GM23248 (cell line): ENCODE data around the gene MRAS. TPM values are rescaled to one million over a fixed set of nuclear protein-coding genes. Genes with fewer than 3 reads are reported as not detected.

Experiments
- DNase-seq: peaks from one replicate; pipeline ENCODE4 v3.0.0-alpha.2; 2015
- H2AFZ ChIP-seq: fragments of 200-600 bp; sonication (generic); 2 replicates; pipeline ENCODE4 v1.6.1; 2016; ENCODE audit warnings: antibody characterized with exemption
- H3F3A ChIP-seq: fragments of 200-600 bp; sonication (generic); 2 replicates; pipeline ENCODE4 v1.6.1; 2016; ENCODE audit warnings: mild to moderate bottlenecking, antibody characterized with exemption, mixed run types; ENCODE audit not compliant: insufficient read depth
- H3K27ac ChIP-seq: fragments of 200-600 bp; sonication (generic); 2 replicates; pipeline ENCODE4 v1.5.1; 2016; ENCODE audit warnings: mild to moderate bottlenecking
- H3K27me3 ChIP-seq: fragments of 200-600 bp; sonication (generic); replicated peaks from 2 replicates; pipeline ENCODE4 v1.6.1; 2016; ENCODE audit warnings: mild to moderate bottlenecking; ENCODE audit not compliant: insufficient read depth
- H3K36me3 ChIP-seq: fragments of 200-600 bp; sonication (generic); 2 replicates; pipeline ENCODE4 v1.6.1; 2016; ENCODE audit warnings: low read depth, mild to moderate bottlenecking
- H3K4me1 ChIP-seq: fragments of 200-600 bp; sonication (generic); 2 replicates; pipeline ENCODE4 v1.6.1; 2016; ENCODE audit warnings: mild to moderate bottlenecking; ENCODE audit not compliant: insufficient read depth
- H3K4me2 ChIP-seq: fragments of 200-600 bp; sonication (generic); one replicate; pipeline ENCODE4 v1.6.1; 2016; ENCODE audit warnings: mild to moderate bottlenecking; ENCODE audit not compliant: unreplicated experiment
- H3K4me3 ChIP-seq: fragments of 200-600 bp; sonication (generic); 2 replicates; pipeline ENCODE4 v1.5.1; 2016; ENCODE audit warnings: mild to moderate bottlenecking
- H3K79me2 ChIP-seq: fragments of 200-600 bp; sonication (generic); 2 replicates; pipeline ENCODE4 v1.6.1; 2016; ENCODE audit warnings: mild to moderate bottlenecking; ENCODE audit not compliant: insufficient read depth
- H3K9ac ChIP-seq: fragments of 200-600 bp; sonication (generic); 2 replicates; pipeline ENCODE4 v1.6.1; 2016; ENCODE audit warnings: mild to moderate bottlenecking
- H3K9me2 ChIP-seq: fragments of 200-600 bp; sonication (generic); 2 replicates; pipeline ENCODE4 v1.6.1; 2016; ENCODE audit warnings: mixed run types, mild to moderate bottlenecking, moderate library complexity; ENCODE audit not compliant: insufficient read depth
- H3K9me3 ChIP-seq: fragments of 200-600 bp; sonication (generic); one replicate; pipeline ENCODE4 v1.6.1; 2017; ENCODE audit warnings: low read depth
- H4K20me1 ChIP-seq: fragments of 200-600 bp; sonication (generic); 2 replicates; pipeline ENCODE4 v1.6.0; 2016; ENCODE audit not compliant: insufficient read depth
- EZH2 ChIP-seq: fragments of 200-600 bp; sonication (generic); IDR thresholded peaks from 2 replicates; pipeline ENCODE4 v1.6.1; 2018; ENCODE audit warnings: antibody characterized with exemption, mild to moderate bottlenecking; ENCODE audit not compliant: insufficient read depth, poor library complexity, severe bottlenecking
- EZH2phosphoT487 ChIP-seq: fragments of 200-600 bp; sonication (generic); IDR thresholded peaks from 2 replicates; pipeline ENCODE4 v1.6.1; 2018; ENCODE audit warnings: antibody characterized with exemption, moderate library complexity, mild to moderate bottlenecking, low read depth; ENCODE audit not compliant: insufficient read depth
- WGBS, 2 experiments: methylation state at CpG; one replicate each; pipeline ENCODE4 v1.1.6; 2015 to 2017; ENCODE audit warnings: low lambda C conversion rate in 2 of 2, low coverage in 1 of 2; ENCODE audit errors: missing lambda C conversion rate in 2 of 2; 5-methylcytosine and 5-hydroxymethylcytosine counted together
- in situ Hi-C: fragments of 300-500 bp; cut with MboI; formaldehyde crosslinking; loops from 2 replicates; pipeline ENCODE4 v1.15.0; 2020
- polyA plus RNA-seq: library from polyadenylated mRNA; unstranded; fragments of >200 nt; fragmentation: Nextera tagmentation; extraction: Ambion mirVana; gene quantifications from 2 replicates; pipeline ENCODE4 v1.2.1, GENCODE V29; 2016
- total RNA-seq: library from RNA; depleted of rRNA; stranded (reverse); fragments of >200 nt; shearing (Covaris generic); gene quantifications from 2 replicates; pipeline ENCODE4 v1.2.3, GENCODE V29; 2014

Gene MRAS
- total and polyA plus RNA-seq, 2 experiments from 2014 or later, result 54.9 to 65.1 TPM

DNA sequence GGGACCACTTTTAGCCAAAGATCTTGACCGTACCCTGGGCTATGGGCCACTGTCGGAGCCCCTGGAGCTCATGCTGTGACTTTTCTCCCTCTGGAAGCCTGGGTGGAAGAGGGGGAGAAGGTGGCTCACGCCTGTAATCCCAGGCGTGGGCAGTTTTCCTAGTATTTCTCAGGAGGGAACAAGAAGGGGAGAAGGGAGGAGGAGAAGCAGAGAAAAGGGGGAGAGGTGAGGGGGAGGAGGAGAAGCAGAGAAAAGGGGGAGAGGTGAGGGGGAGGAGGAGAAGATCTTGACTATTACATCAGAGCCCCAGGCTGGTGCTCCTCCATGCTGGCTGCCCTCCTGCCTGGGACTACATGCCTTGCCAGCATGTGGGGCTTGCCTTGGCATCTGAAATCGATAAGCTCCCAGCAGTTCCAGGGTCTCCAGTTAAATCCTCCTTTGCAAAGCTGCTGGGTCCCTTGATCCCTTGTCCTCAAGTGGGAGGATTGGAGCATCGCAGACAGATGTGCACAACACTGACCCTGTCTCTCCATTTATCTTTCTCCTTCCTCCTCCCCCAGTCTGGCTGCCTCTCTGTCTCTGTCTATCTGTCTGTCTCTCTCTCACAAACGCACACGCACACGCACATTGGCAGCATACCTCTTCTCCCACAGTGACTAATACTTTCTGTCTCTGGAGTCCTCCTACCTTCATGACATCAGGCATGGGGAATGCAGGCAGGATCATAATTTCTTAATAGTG lies 41.6 kb downstream of the MRAS start:
- Histone ChIP-seq H3K4me1 (peaks cover 25% of the 10 kb centered on the region), H3K36me3 (no peaks in the 10 kb centered on the region), H3K27ac (peak overlapping the region; percentile 97), H2AFZ (peak overlapping the region; percentile 48; the same call in 1 of the 2 replicates), H4K20me1 (no peaks in the 10 kb centered on the region), H3K4me3 (peak overlapping the region; percentile 52), H3K9ac (peak overlapping the region; percentile 81), H3F3A (peaks cover 20% of the 10 kb centered on the region), H3K9me3 (no peaks in the 10 kb centered on the region), H3K27me3 (no peaks in the 10 kb centered on the region), H3K4me2 (peak overlapping the region; percentile 86), H3K9me2 (no peaks in the 10 kb centered on the region), H3K79me2 (peaks cover 88% of the 10 kb centered on the region)
- TF ChIP-seq EZH2 (no peak), EZH2phosphoT487 (no peak)
- DNase-seq, result peak; percentile 96
- 5 to 7% methylated on average over 9 of the region's 9 CpGs for WGBS, 2 experiments
- in situ Hi-C loops, result no loop called here

DNA sequence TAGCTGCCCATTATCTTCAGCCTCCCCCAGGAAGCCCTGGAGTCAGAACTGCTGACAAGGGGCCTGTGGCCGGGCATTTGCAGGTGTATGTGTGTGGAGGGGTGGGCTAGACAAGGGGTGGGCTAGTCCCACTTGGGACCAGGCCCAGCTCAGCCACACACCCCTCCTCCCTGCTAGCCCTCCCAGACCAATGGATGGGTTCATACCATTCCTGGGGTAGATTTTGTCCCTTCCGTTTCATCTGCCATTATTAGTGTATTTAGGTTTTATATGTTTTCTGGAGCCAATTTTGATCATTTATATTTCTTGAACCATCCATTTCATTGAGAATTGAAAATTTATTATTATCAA lies 42.2 kb downstream of the MRAS start:
- TF ChIP-seq EZH2, result no peak
- no peak for TF ChIP-seq EZH2phosphoT487
- H4K20me1 ChIP-seq, result no peaks in the 10 kb centered on the region
- H3K36me3 ChIP-seq, result no peaks in the 10 kb centered on the region
- in situ Hi-C loops, result no loop called here
- DNase-seq, result no peak
- peak overlapping the region; percentile 65 for H3K4me2 ChIP-seq
- no peaks in the 10 kb centered on the region for H3K9me2 ChIP-seq
- H3K4me1 ChIP-seq, result peaks cover 25% of the 10 kb centered on the region
- WGBS, 2 experiments, result 11 to 19% methylated on average over 2 of the region's 2 CpGs
- no peaks in the 10 kb centered on the region for H3K27me3 ChIP-seq
- peak overlapping the region; percentile 97 for H3K27ac ChIP-seq
- peak overlapping the region; percentile 23; the same call in 1 of the 2 replicates for H3K4me3 ChIP-seq
- no peaks in the 10 kb centered on the region for H3K9me3 ChIP-seq
- peak overlapping the region; percentile 81 for H3K9ac ChIP-seq
- no peak overlapping the region for H2AFZ ChIP-seq
- peaks cover 92% of the 10 kb centered on the region for H3K79me2 ChIP-seq
- peaks cover 20% of the 10 kb centered on the region for H3F3A ChIP-seq

DNA sequence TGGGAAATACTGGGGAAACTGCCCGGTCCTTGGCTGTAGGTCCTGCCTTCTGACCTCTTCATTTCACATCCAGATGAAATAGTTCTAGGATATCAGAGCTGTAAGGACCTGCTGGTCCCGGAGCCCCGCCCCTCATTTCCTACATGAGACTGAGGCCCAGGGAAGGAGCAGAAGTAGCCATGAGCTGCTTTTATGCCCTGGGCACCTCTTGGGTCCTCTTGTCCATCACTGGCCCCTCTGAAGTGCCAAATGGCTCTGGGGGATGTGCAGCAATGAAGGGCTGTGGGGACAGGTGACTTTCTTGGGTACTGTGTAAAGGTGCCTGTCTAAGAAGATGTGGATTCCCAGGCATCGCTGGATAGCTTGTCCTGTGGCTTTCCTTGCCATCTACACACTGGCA lies 45.8 kb downstream of the MRAS start:
- H3K4me3 ChIP-seq, result no peak overlapping the region
- TF ChIP-seq EZH2 (no peak), EZH2phosphoT487 (no peak)
- no peak overlapping the region for H3K27ac ChIP-seq
- H3K79me2 ChIP-seq, result peaks cover 68% of the 10 kb centered on the region
- H3K4me2 ChIP-seq, result no peak overlapping the region
- in situ Hi-C loops, result no loop called here
- H3K9ac ChIP-seq, result no peak overlapping the region
- no peaks in the 10 kb centered on the region; the same call in 1 of the 2 replicates for H3K36me3 ChIP-seq
- H3K9me2 ChIP-seq, result no peaks in the 10 kb centered on the region
- no peaks in the 10 kb centered on the region for H4K20me1 ChIP-seq
- peaks cover 19% of the 10 kb centered on the region for H3F3A ChIP-seq
- H3K4me1 ChIP-seq, result peaks cover 22% of the 10 kb centered on the region
- DNase-seq, result no peak
- 88 to 90% methylated on average over 4 of the region's 4 CpGs for WGBS, 2 experiments
- H2AFZ ChIP-seq, result no peak overlapping the region
- no peaks in the 10 kb centered on the region for H3K9me3 ChIP-seq
- H3K27me3 ChIP-seq, result no peaks in the 10 kb centered on the region

DNA sequence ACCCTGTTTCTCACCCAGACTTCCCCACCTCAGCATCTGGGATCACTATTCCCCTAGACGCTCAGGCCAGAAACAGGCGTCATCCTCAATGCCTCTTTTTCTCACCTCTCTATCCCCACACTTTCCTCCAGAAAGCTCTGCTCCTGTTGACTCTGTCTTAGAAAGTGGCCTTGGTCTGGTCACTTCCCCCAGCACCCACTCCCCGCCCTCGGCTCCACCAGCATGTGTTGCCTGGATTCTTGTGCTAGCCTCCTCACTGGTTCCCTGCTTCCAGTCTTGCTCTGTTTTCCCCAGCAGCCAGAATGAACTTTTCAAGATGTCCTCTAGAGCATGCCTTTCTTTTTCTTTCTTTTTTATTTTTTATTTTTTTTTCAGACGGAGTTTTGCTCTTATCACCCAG lies 46.3 kb downstream of the MRAS start:
- H3K9me3 ChIP-seq, result no peaks in the 10 kb centered on the region
- H3K27ac ChIP-seq, result no peak overlapping the region
- no peak overlapping the region for H3K9ac ChIP-seq
- peaks cover 14% of the 10 kb centered on the region for H3F3A ChIP-seq
- TF ChIP-seq EZH2phosphoT487 (no peak), EZH2 (no peak)
- WGBS, 2 experiments, result 98 to 100% methylated on average over 5 of the region's 5 CpGs
- no peaks in the 10 kb centered on the region; the same call in 1 of the 2 replicates for H3K36me3 ChIP-seq
- H4K20me1 ChIP-seq, result no peaks in the 10 kb centered on the region
- H3K27me3 ChIP-seq, result no peaks in the 10 kb centered on the region
- H2AFZ ChIP-seq, result no peak overlapping the region
- peaks cover 17% of the 10 kb centered on the region for H3K4me1 ChIP-seq
- no peak overlapping the region for H3K4me2 ChIP-seq
- no peak overlapping the region for H3K4me3 ChIP-seq
- no peaks in the 10 kb centered on the region for H3K9me2 ChIP-seq
- H3K79me2 ChIP-seq, result peaks cover 63% of the 10 kb centered on the region
- in situ Hi-C loops, result no loop called here
- no peak for DNase-seq
